ENCODE data around the gene GSC2. TPM values are rescaled to one million over a fixed set of nuclear protein-coding genes. Genes with fewer than 3 reads are reported as not detected.

Gene GSC2
- total RNA-seq, 1 donor from 2014 or later = not detected

DNA sequence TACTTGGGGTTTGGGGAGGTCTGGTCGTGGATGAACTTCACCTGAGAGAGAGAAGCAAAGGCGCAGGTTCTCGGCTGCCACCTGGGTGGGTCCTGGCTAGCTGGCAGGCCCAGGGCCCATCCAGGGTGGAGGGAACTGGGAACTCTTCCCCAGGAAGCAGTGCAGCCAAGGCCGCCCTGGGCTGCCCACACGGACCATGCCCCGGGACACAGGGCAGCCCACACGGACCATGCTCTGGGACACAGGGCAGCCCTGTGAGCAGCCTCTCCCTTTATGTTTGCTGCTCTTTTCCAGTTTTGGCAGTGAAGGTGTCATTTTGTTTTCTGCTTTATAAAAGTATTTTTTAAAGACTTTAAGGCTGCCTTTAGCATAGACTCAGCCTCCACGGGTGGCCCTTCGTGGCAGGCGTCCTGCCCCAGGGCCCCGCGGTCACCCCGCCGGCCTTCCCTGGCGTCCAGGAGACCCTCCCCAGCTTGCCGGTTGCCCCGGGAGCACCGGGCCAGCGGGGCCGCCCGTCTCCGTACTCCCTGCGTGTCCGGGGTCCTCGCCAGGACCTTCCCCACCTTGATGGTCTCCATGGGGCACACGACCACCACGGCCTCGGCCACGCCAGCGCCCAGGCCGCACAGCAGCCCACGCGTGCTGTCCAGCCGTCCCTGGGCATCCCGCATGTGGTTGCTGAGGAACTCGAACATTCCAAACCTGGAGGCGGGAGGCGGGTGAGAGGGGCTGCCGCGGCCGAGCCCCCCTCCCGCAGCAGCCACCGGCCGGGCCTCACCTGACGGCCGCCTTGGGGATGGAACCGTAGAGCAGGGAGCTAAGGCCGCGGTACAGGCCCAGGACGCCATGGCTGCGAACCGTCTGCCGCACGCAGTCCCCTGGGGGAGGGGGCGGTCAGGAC lies 27.3 kb upstream of the GSC2 start:
- Mint-ChIP-seq H3K4me3 (ENCODE audit: unreplicated experiment) (peak overlapping the region; percentile 72), H3K4me1 (ENCODE audit: low read depth) (peaks cover 52% of the 10 kb centered on the region)
- DNase-seq (ENCODE audit: low spot score) = peak; percentile 90

DNA sequence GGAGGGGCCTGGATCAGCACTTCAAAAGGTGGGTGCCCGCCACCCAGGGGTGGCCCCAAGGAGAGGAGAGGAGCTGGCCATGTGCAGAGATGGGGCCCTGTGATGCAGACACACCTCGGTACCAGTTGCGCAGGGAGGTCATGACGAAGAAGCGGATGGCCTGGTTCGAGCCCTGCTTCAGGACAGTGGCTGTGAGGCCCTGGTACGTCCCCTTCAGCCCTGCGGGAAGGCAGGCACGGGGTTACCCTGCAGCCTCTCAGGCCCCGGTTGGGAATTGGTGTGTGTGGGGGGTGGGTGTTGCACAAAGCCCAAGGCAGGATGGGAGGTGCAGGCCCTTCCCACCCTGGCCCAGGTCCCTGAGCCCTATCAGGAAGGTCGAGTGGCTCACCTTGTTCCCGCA lies 26.6 kb upstream of the GSC2 start:
- peaks cover 57% of the 10 kb centered on the region for H3K4me1 Mint-ChIP-seq (ENCODE audit: low read depth)
- H3K27me3 Mint-ChIP-seq (ENCODE audit: low read depth) = no peaks in the 10 kb centered on the region
- H3K4me3 Mint-ChIP-seq (ENCODE audit: unreplicated experiment) = peak overlapping the region; percentile 72
- TF ChIP-seq, protein P1, sequence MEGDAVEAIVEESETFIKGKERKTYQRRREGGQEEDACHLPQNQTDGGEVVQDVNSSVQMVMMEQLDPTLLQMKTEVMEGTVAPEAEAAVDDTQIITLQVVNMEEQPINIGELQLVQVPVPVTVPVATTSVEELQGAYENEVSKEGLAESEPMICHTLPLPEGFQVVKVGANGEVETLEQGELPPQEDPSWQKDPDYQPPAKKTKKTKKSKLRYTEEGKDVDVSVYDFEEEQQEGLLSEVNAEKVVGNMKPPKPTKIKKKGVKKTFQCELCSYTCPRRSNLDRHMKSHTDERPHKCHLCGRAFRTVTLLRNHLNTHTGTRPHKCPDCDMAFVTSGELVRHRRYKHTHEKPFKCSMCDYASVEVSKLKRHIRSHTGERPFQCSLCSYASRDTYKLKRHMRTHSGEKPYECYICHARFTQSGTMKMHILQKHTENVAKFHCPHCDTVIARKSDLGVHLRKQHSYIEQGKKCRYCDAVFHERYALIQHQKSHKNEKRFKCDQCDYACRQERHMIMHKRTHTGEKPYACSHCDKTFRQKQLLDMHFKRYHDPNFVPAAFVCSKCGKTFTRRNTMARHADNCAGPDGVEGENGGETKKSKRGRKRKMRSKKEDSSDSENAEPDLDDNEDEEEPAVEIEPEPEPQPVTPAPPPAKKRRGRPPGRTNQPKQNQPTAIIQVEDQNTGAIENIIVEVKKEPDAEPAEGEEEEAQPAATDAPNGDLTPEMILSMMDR (IDR thresholded peaks at IDR 0.05) = no peak
- no peaks in the 10 kb centered on the region for H3K9me3 Mint-ChIP-seq (ENCODE audit: low read depth)
- H3K36me3 Mint-ChIP-seq (ENCODE audit: low read depth) = peaks cover 1% of the 10 kb centered on the region
- peak; percentile 87 for DNase-seq (ENCODE audit: low spot score)
- H3K27ac Mint-ChIP-seq (ENCODE audit: unreplicated experiment) = peak overlapping the region; percentile 41

More for the DNA sequence above, 27.3 kb upstream of the GSC2 start:
- Mint-ChIP-seq H3K27ac (ENCODE audit: unreplicated experiment) (peak overlapping the region; percentile 8), H3K9me3 (ENCODE audit: low read depth) (no peaks in the 10 kb centered on the region), H3K36me3 (ENCODE audit: low read depth) (peaks cover 1% of the 10 kb centered on the region), H3K27me3 (ENCODE audit: low read depth) (no peaks in the 10 kb centered on the region)
- TF ChIP-seq, protein P1 (IDR thresholded peaks at IDR 0.05) = no peak

DNA sequence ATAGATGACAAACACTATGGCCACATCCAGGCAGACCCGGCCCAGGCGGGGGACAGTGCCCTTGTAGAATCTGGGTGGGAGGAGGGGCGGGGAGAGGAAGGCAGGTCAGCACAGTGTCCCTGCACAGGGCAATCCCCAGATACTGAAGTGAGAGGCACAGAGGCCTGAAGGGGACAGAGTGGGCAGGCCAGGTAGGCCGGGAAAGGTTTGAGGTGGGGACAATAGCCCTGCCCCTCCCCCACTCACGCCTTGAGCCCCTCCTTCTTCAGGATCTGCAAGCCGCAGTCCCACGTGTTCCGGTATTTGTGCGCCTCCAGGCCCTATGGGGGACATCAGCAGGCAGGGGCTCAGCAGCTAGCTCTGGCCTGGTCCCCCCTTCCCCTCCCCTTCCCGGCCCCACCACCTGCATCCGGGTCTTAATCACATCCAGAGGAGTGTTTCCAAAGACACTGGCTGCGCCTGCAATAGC lies 26.1 kb upstream of the GSC2 start:
- no peaks in the 10 kb centered on the region for H3K9me3 Mint-ChIP-seq (ENCODE audit: low read depth)
- H3K4me3 Mint-ChIP-seq (ENCODE audit: unreplicated experiment) = peak overlapping the region; percentile 38
- no peak for DNase-seq (ENCODE audit: low spot score)
- TF ChIP-seq, protein P1 (IDR thresholded peaks at IDR 0.05) = no peak
- peaks cover 57% of the 10 kb centered on the region for H3K4me1 Mint-ChIP-seq (ENCODE audit: low read depth)
- peaks cover 1% of the 10 kb centered on the region for H3K36me3 Mint-ChIP-seq (ENCODE audit: low read depth)
- H3K27me3 Mint-ChIP-seq (ENCODE audit: low read depth) = no peaks in the 10 kb centered on the region
- peak overlapping the region; percentile 41 for H3K27ac Mint-ChIP-seq (ENCODE audit: unreplicated experiment)

DNA sequence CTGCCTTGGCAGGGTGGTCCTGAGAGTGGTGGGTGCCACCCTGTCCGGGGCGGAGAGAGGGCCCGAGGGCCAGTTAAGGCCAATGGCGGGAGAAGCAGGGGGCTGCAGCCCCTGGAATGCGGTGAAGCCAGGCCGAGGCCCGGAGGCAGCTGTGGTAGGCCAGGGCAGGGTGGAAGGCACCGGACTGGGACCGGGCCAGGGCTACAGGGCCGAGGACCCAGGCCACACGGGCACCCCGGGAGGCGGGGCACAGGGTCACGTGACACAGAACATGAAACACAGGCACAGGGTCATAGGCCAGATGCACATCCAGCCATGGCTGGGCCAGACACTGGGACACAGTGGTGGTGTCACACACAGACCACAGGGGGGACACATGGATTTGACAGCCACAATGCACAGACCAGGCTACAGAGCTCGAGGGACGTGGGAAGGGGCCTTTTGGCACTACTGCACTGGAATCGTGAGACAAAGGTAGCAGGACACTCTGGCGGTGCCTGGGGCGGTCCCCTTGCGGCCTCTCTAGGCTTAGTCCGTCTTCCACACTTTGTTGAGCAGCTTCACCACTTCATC lies 25.6 kb upstream of the GSC2 start:
- peaks cover 61% of the 10 kb centered on the region for H3K4me1 Mint-ChIP-seq (ENCODE audit: low read depth)
- no peaks in the 10 kb centered on the region for H3K27me3 Mint-ChIP-seq (ENCODE audit: low read depth)
- H3K36me3 Mint-ChIP-seq (ENCODE audit: low read depth) = peaks cover 1% of the 10 kb centered on the region
- TF ChIP-seq, protein P1 (IDR thresholded peaks at IDR 0.05) = no peak
- no peaks in the 10 kb centered on the region for H3K9me3 Mint-ChIP-seq (ENCODE audit: low read depth)
- no peak overlapping the region for H3K27ac Mint-ChIP-seq (ENCODE audit: unreplicated experiment)
- DNase-seq (ENCODE audit: low spot score) = peak; percentile 84
- H3K4me3 Mint-ChIP-seq (ENCODE audit: unreplicated experiment) = peak overlapping the region; percentile 25

DNA sequence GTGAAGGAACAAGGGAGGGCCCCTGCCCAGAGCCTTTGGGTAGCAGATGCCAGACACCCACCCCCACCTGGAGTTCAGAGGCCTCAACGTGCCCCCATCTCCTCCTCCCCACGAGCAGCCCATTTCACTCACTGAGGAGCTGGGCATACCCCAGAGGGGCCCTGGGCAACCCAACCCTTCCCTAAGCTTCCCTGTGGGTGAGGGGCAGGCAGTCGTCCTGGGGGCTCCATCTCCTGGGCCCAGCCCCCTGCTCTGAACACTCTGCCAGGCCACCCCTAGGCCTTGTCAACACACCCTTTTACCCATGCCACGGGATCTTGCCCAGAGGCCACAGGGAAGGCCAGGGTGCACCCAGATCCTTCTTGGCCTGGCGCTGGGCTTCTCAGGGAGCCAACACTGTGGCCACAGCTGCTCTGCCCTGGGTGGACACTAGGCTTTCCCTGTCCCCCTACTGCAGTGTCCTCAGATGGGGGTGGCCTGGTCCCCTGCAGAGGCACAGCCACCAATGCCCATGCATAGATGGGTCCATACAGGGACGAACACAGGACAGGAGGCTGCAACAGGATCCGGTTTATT lies 25.0 kb upstream of the GSC2 start:
- H3K27me3 Mint-ChIP-seq (ENCODE audit: low read depth) = peaks cover 4% of the 10 kb centered on the region
- TF ChIP-seq, protein P1 (IDR thresholded peaks at IDR 0.05) = no peak
- peaks cover 67% of the 10 kb centered on the region for H3K4me1 Mint-ChIP-seq (ENCODE audit: low read depth)
- H3K27ac Mint-ChIP-seq (ENCODE audit: unreplicated experiment) = peak overlapping the region; percentile 83
- no peaks in the 10 kb centered on the region for H3K9me3 Mint-ChIP-seq (ENCODE audit: low read depth)
- DNase-seq (ENCODE audit: low spot score) = no peak
- H3K4me3 Mint-ChIP-seq (ENCODE audit: unreplicated experiment) = no peak overlapping the region
- H3K36me3 Mint-ChIP-seq (ENCODE audit: low read depth) = peaks cover 1% of the 10 kb centered on the region
